NCI-H2029 treated with DMSO at 0.1 percent for 48 hours (cell line): ENCODE results near the gene ZNF839.
"Not testable (repeated sequence)": the region's sequence is repeated elsewhere in the genome, so short reads cannot be mapped to it uniquely, and the experiment has no call there.

Experiments used
- DNase-seq: peaks from one replicate; lab custom pipeline; 2025; lab: John Stamatoyannopoulos, UW

ZNF839 gene

GRCh38 chr14:102314242-102315011, 5.1 kb upstream of the ZNF839 start:
- no peak for DNase-seq

GRCh38 chr14:102315121-102315520, 4.4 kb upstream of the ZNF839 start:
- no peak for DNase-seq

GRCh38 chr14:102316338-102316742, 3.2 kb upstream of the ZNF839 start:
- DNase-seq = no peak

GRCh38 chr14:102316743-102317563, 2.6 kb upstream of the ZNF839 start:
- peak; percentile 34 for DNase-seq

GRCh38 chr14:102317564-102318248, 1.8 kb upstream of the ZNF839 start:
- no peak for DNase-seq

- no peak for DNase-seq
These were observed 717 bp upstream of the ZNF839 start for GRCh38 chr14:102318781-102319276.

- no peak for DNase-seq
These were observed 601 bp downstream of the ZNF839 start for GRCh38 chr14:102320033-102320660.

- DNase-seq = no peak
These were observed 1.3 kb downstream of the ZNF839 start for GRCh38 chr14:102320671-102321455.

- no peak for DNase-seq
These were observed 2.2 kb downstream of the ZNF839 start for GRCh38 chr14:102321456-102322422.

GRCh38 chr14:102323102-102323501, 3.6 kb downstream of the ZNF839 start:
- no peak for DNase-seq

GRCh38 chr14:102325791-102326345, 6.3 kb downstream of the ZNF839 start:
- no peak for DNase-seq

- no peak for DNase-seq
These were observed 7.0 kb downstream of the ZNF839 start for GRCh38 chr14:102326583-102326982.

- not testable (repeated sequence) for DNase-seq
These were observed 9.8 kb downstream of the ZNF839 start for GRCh38 chr14:102329381-102329780.

GRCh38 chr14:102330806-102331205, 11.3 kb downstream of the ZNF839 start:
- no peak for DNase-seq

- DNase-seq = no peak
These were observed 13.8 kb downstream of the ZNF839 start for GRCh38 chr14:102333390-102333789.

GRCh38 chr14:102333795-102334705, 14.5 kb downstream of the ZNF839 start:
- DNase-seq = no peak

- DNase-seq = no peak
These were observed 15.6 kb downstream of the ZNF839 start for GRCh38 chr14:102335163-102335562.

- no peak for DNase-seq
These were observed 19.2 kb downstream of the ZNF839 start for GRCh38 chr14:102338724-102339123.

- no peak for DNase-seq
These were observed 22.0 kb downstream of the ZNF839 start for GRCh38 chr14:102341566-102341965.
